Mesenchymal stem cell (in vitro differentiated cells and primary cell): ENCODE results near the gene ARHGEF2.
A peak's percentile ranks its signal among the peaks of the same experiment; 100 is the strongest.

Experiments used
- DNase-seq: peaks from one replicate; pipeline ENCODE4 v3.0.0-alpha.2; 2013
- H2AFZ ChIP-seq: one replicate; pipeline ENCODE4 v1.6.1; 2013; ENCODE audit warnings: low read depth, mild to moderate bottlenecking, control low read depth, inconsistent platforms, low read length, moderate library complexity
- H2AK5ac ChIP-seq: 2 replicates; pipeline ENCODE4 v1.6.1; 2013; ENCODE audit warnings: low read length, moderate library complexity, mild to moderate bottlenecking, inconsistent platforms; ENCODE audit not compliant: severe bottlenecking
- H2BK120ac ChIP-seq: one replicate; pipeline ENCODE4 v1.6.1; 2013; ENCODE audit warnings: low read depth, mild to moderate bottlenecking, inconsistent platforms, low read length, moderate library complexity
- H2BK12ac ChIP-seq, 2 experiments: one replicate each; pipeline ENCODE4 v1.6.1; 2013; ENCODE audit warnings: inconsistent platforms in 2 of 2, low read length in 2 of 2, mild to moderate bottlenecking in 2 of 2, moderate library complexity in 2 of 2, control low read depth in 1 of 2
- H2BK15ac ChIP-seq: one replicate; pipeline ENCODE4 v1.6.1; 2013; ENCODE audit warnings: mild to moderate bottlenecking, low read depth, inconsistent platforms; ENCODE audit not compliant: poor library complexity, severe bottlenecking
- H2BK5ac ChIP-seq: 2 replicates; pipeline ENCODE4 v1.6.1; 2013; ENCODE audit warnings: low read depth, mild to moderate bottlenecking, low read length, control low read depth, inconsistent platforms; ENCODE audit not compliant: poor library complexity, severe bottlenecking
- H3K14ac ChIP-seq, 2 experiments: one replicate each; pipeline ENCODE4 v1.6.1; 2013; ENCODE audit warnings: inconsistent platforms in 2 of 2, low read length in 2 of 2, control low read depth in 1 of 2, mild to moderate bottlenecking in 1 of 2, moderate library complexity in 1 of 2
- H3K18ac ChIP-seq, 2 experiments: one replicate each; pipeline ENCODE4 v1.6.1; 2013; ENCODE audit warnings: inconsistent platforms in 2 of 2, low read length in 2 of 2, control low read depth in 1 of 2, low read depth in 1 of 2, mild to moderate bottlenecking in 1 of 2
- H3K23ac ChIP-seq, 2 experiments: one replicate each; pipeline ENCODE4 v1.6.1; 2013; ENCODE audit warnings: inconsistent platforms in 2 of 2, low read length in 2 of 2, mild to moderate bottlenecking in 2 of 2, moderate library complexity in 2 of 2, control low read depth in 1 of 2
- H3K27ac ChIP-seq: 2 replicates; pipeline ENCODE4 v1.5.1; 2013; ENCODE audit warnings: mild to moderate bottlenecking, moderate library complexity, low read length, control low read depth, inconsistent platforms; ENCODE audit not compliant: poor library complexity, severe bottlenecking
- H3K27me3 ChIP-seq, 2 experiments: 2 replicates each; pipeline versions ENCODE4 v1.6.1 to v1.7.0; 2013; ENCODE audit warnings: low read length in 2 of 2, mild to moderate bottlenecking in 2 of 2, moderate library complexity in 2 of 2, control low read depth in 1 of 2, inconsistent platforms in 1 of 2; ENCODE audit not compliant: control insufficient read depth in 1 of 2, insufficient read depth in 1 of 2
- H3K36me3 ChIP-seq, 2 experiments: 2 replicates each; pipeline versions ENCODE4 v1.6.1 to v1.7.0; 2013; ENCODE audit warnings: low read length in 2 of 2, control low read depth in 1 of 2, inconsistent platforms in 1 of 2, low read depth in 1 of 2, mild to moderate bottlenecking in 1 of 2; ENCODE audit not compliant: insufficient read depth in 2 of 2, control insufficient read depth in 1 of 2
- H3K4ac ChIP-seq, 2 experiments: one replicate each; pipeline ENCODE4 v1.6.1; 2013; ENCODE audit warnings: inconsistent platforms in 2 of 2, low read length in 2 of 2, mild to moderate bottlenecking in 2 of 2, moderate library complexity in 2 of 2, control low read depth in 1 of 2, low read depth in 1 of 2
- H3K4me1 ChIP-seq: 2 replicates; pipeline ENCODE4 v1.6.1; 2013; ENCODE audit warnings: low read depth, low read length, control low read depth; ENCODE audit not compliant: control insufficient read depth, insufficient read depth
- H3K4me2 ChIP-seq: 2 replicates; pipeline ENCODE4 v1.6.1; 2013; ENCODE audit warnings: low read length, mild to moderate bottlenecking, inconsistent platforms; ENCODE audit not compliant: poor library complexity, severe bottlenecking
- H3K4me3 ChIP-seq, 2 experiments: 2 replicates each; pipeline versions ENCODE4 v1.5.1 to v1.7.0; 2013; ENCODE audit warnings: low read length in 2 of 2, mild to moderate bottlenecking in 2 of 2, control low read depth in 1 of 2, low read depth in 1 of 2; ENCODE audit not compliant: insufficient read depth in 1 of 2
- H3K79me1 ChIP-seq: replicated peaks from 2 replicates; pipeline ENCODE4 v1.6.1; 2013; ENCODE audit warnings: mild to moderate bottlenecking, control low read depth, low read length, inconsistent platforms; ENCODE audit not compliant: poor library complexity, severe bottlenecking
- H3K9ac ChIP-seq: 2 replicates; pipeline ENCODE4 v1.7.0; 2013; ENCODE audit warnings: mild to moderate bottlenecking, low read length, moderate library complexity
- H3K9me3 ChIP-seq: 2 replicates; pipeline ENCODE4 v1.7.0; 2013; ENCODE audit warnings: mild to moderate bottlenecking, low read length; ENCODE audit not compliant: control insufficient read depth
- H4K8ac ChIP-seq: one replicate; pipeline ENCODE4 v1.6.1; 2013; ENCODE audit warnings: inconsistent platforms, mild to moderate bottlenecking, low read length, moderate library complexity
- H4K91ac ChIP-seq: one replicate; pipeline ENCODE4 v1.6.1; 2013; ENCODE audit warnings: mild to moderate bottlenecking, low read length, inconsistent platforms
- WGBS: methylation state at CpG from one replicate; pipeline ENCODE4 v1.1.7; 2013; ENCODE audit warnings: mixed read lengths; 5-methylcytosine and 5-hydroxymethylcytosine counted together

Gene ARHGEF2

DNA sequence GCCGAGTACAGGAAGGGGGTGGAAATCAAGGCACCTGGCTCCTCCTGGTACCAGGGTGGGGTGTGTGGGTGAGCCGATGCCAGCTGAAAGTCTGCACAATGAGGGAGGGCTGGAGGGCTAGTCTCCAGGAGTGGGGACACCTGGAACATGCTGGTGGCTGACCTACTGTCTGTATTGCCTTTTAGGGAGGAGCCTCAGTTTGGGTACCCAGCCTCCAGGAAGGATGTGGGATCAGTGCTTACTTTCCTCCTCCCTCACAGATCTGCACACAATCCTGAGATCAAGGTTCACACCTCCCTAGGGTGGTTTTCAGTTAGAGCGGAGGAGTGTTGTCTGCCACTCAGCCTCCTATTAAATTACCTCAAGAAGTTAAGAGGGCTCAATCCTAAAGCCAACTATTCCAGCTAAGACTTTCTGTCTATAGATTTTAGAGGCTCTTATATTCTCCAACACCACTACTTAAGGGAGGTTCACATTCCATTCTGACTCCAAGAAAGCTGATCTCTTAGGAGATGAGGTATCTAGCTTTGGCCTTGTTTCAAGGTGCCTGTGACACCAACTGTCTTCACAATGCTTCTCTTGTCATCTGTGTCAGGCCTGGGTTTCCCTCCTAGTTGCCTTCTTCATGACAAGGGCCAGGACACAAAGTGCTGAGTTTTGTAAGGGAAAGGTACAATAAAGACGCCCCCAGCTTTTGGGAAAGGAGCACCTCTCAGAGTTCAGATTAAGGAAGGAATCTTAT lies 26.7 kb upstream of the ARHGEF2 start:
- Histone ChIP-seq H3K9ac (no peak overlapping the region), H3K4me2 (no peak overlapping the region)
- 93% methylated on average over 4 of the region's 4 CpGs for WGBS

DNA sequence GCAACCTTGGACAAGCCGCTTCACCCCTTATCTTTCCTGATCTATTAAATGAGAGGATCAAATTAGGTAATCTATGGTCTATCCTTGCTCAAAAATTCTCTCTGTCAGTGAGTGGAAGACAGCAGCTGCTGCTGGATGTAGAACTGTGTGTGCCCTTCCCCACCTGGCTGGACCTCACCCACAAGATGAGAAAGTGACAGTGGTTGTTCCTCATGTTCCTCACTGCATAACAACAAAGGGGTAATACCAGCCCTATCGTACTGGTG lies 25.5 kb upstream of the ARHGEF2 start:
- no peak overlapping the region for H2BK15ac ChIP-seq
- H3K9me3 ChIP-seq: no peaks in the 10 kb centered on the region
- no peak overlapping the region for H2AFZ ChIP-seq
- no peak overlapping the region for H3K4me3 ChIP-seq
- H3K4me1 ChIP-seq: peaks cover 5% of the 10 kb centered on the region
- no peak overlapping the region for H3K23ac ChIP-seq
- peaks cover 10 to 14% of the 10 kb centered on the region in 2 experiments for H3K36me3 ChIP-seq
- H3K27me3 ChIP-seq: no peaks in the 10 kb centered on the region
- no CpG with 5 or more reads among the region's 2 CpGs for WGBS
- H3K14ac ChIP-seq: no peak overlapping the region
- no peak overlapping the region for H2BK5ac ChIP-seq
- no peak overlapping the region for H3K4me2 ChIP-seq
- no peak overlapping the region for H3K18ac ChIP-seq
- no peaks in the 10 kb centered on the region for H3K79me1 ChIP-seq
- DNase-seq: no peak
- H2BK12ac ChIP-seq: no peak overlapping the region
- no peak overlapping the region for H3K4ac ChIP-seq
- H2AK5ac ChIP-seq: no peak overlapping the region
- no peak overlapping the region for H4K8ac ChIP-seq
- H3K9ac ChIP-seq: no peak overlapping the region
- H2BK120ac ChIP-seq: no peak overlapping the region
- no peak overlapping the region for H4K91ac ChIP-seq
- no peak overlapping the region for H3K27ac ChIP-seq

More for the DNA sequence above, 26.7 kb upstream of the ARHGEF2 start:
- H2BK12ac ChIP-seq: no peak overlapping the region
- peak overlapping the region; percentile 69 for H2BK5ac ChIP-seq
- no peak overlapping the region for H3K4ac ChIP-seq
- H3K4me3 ChIP-seq: no peak overlapping the region
- no peak overlapping the region for H4K8ac ChIP-seq
- H2BK120ac ChIP-seq: no peak overlapping the region
- no peak overlapping the region for H2AFZ ChIP-seq
- H4K91ac ChIP-seq: no peak overlapping the region
- no peak overlapping the region for H2BK15ac ChIP-seq
- H3K4me1 ChIP-seq: peaks cover 5% of the 10 kb centered on the region
- no peak overlapping the region for H2AK5ac ChIP-seq
- H3K27ac ChIP-seq: no peak overlapping the region
- DNase-seq: no peak
- H3K27me3 ChIP-seq: no peaks in the 10 kb centered on the region
- no peak overlapping the region for H3K23ac ChIP-seq
- no peak overlapping the region for H3K18ac ChIP-seq
- peak overlapping the region in 1 of 2 experiments; percentile 61 for H3K14ac ChIP-seq
- no peaks in the 10 kb centered on the region for H3K9me3 ChIP-seq
- no peaks in the 10 kb centered on the region for H3K79me1 ChIP-seq
- peaks cover 22% of the 10 kb centered on the region in 2 experiments for H3K36me3 ChIP-seq

DNA sequence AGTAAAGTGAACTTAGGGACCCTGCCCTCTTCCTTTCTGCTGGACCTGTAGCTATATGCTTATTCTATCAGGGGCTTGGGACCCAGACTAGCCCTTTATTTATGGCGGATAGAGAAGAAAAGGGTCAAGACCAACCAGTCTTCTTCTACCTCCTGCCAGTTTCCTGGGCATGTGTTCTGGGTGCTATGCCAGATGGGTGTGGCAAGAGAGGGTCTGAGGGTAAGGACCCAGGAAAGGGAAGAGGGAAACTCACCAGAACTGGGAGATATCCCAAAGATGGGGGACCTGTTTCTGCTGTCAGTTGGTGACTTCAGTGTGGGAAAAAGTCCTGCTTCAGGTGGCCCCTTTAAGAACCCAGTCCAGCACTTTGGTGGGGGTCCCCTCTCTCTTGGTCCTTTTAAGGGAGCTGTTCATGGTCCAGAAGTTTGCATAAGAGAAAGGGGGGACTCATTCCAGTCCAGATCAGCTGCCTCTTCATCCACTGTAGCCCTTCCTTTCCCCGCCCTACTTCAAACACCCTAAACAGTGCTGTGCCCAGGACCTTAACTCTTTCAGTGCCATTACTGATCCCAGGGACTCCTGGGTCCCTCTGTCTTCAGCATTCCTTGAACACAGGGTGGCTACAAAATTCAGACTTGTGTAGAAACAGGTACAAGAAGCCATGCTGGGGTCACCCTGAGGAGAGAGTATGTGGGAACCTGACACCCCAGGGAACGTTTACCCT lies 24.0 kb upstream of the ARHGEF2 start:
- DNase-seq: no peak
- Histone ChIP-seq H3K14ac (no peak overlapping the region), H3K36me3 (peaks cover 7 to 8% of the 10 kb centered on the region in 2 experiments), H3K4ac (no peak overlapping the region), H2AK5ac (no peak overlapping the region), H4K91ac (no peak overlapping the region), H3K23ac (no peak overlapping the region), H2BK15ac (no peak overlapping the region), H4K8ac (no peak overlapping the region), H2AFZ (no peak overlapping the region), H3K27me3 (no peaks in the 10 kb centered on the region), H3K79me1 (no peaks in the 10 kb centered on the region), H3K4me3 (no peak overlapping the region), H2BK120ac (no peak overlapping the region), H3K4me2 (no peak overlapping the region), H3K27ac (no peak overlapping the region), H2BK5ac (no peak overlapping the region), H3K9me3 (no peaks in the 10 kb centered on the region), H3K4me1 (peaks cover 3% of the 10 kb centered on the region), H3K9ac (no peak overlapping the region), H2BK12ac (no peak overlapping the region), H3K18ac (no peak overlapping the region)
- 56% methylated on average over 2 of the region's 3 CpGs for WGBS

DNA sequence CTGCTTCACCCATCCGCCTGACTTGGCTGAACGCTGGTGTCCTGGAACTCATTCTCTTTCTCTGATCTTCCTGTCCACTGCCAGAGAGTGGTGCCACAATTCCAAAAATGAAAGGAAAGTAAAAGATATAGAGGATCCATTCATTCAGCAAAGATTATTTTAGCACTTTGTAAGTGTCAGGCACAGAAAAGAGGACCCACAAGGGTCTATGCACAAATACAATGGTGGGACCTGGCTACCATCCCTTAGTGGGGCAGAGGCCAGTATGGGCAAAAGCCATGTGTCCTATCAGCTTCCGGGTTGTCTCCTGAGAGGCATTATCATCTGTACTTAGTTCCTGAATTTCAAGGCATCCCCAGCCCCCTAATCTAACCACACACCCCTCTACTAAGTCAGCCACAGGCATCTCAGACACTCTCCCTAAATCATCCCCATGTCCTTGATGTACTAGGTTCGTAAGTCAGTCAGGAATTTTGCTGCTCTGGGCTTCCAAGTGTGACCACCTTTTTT lies 23.4 kb upstream of the ARHGEF2 start:
- no peaks in the 10 kb centered on the region for H3K9me3 ChIP-seq
- H3K4me2 ChIP-seq: no peak overlapping the region
- DNase-seq: no peak
- H3K4ac ChIP-seq: no peak overlapping the region
- no peak overlapping the region for H2BK120ac ChIP-seq
- H3K79me1 ChIP-seq: no peaks in the 10 kb centered on the region
- H2BK5ac ChIP-seq: no peak overlapping the region
- no peak overlapping the region for H4K91ac ChIP-seq
- H3K4me1 ChIP-seq: peaks cover 2% of the 10 kb centered on the region
- H4K8ac ChIP-seq: no peak overlapping the region
- peaks cover under 1 to 2% of the 10 kb centered on the region in 2 experiments for H3K36me3 ChIP-seq
- no peak overlapping the region for H3K23ac ChIP-seq
- no peak overlapping the region for H2BK12ac ChIP-seq
- H2AFZ ChIP-seq: no peak overlapping the region
- H3K4me3 ChIP-seq: peak overlapping the region in 1 of 2 experiments; percentile 54
- no peak overlapping the region for H3K18ac ChIP-seq
- WGBS: 91% methylated on average over 4 of the region's 4 CpGs
- H3K27me3 ChIP-seq: no peaks in the 10 kb centered on the region
- peak overlapping the region; percentile 62 for H3K9ac ChIP-seq
- H3K14ac ChIP-seq: no peak overlapping the region
- no peak overlapping the region for H2BK15ac ChIP-seq
- H3K27ac ChIP-seq: no peak overlapping the region
- no peak overlapping the region for H2AK5ac ChIP-seq
